H9 (cell line): ENCODE data around the gene ALOX5. TPM values are rescaled to one million over a fixed set of nuclear protein-coding genes. Genes with fewer than 3 reads are reported as not detected.

ENCODE experiments used
- DNase-seq: peaks from one replicate; pipeline ENCODE4 v3.0.0-alpha.2; 2017
- H2AFZ ChIP-seq: one replicate; pipeline ENCODE4 v1.6.1; 2013; ENCODE audit warnings: mild to moderate bottlenecking, low read length, control low read depth, moderate library complexity
- H2AK5ac ChIP-seq: 2 replicates; pipeline ENCODE4 v1.6.1; 2013; ENCODE audit warnings: low read length, control low read depth, mixed read lengths; ENCODE audit not compliant: insufficient read length
- H2BK120ac ChIP-seq: one replicate; pipeline ENCODE4 v1.6.1; 2013; ENCODE audit warnings: low read depth, mild to moderate bottlenecking, low read length, control low read depth, inconsistent platforms; ENCODE audit not compliant: poor library complexity, severe bottlenecking
- H2BK12ac ChIP-seq: 2 replicates; pipeline ENCODE4 v1.6.1; 2013; ENCODE audit warnings: low read length, control low read depth, mixed read lengths, low read depth; ENCODE audit not compliant: insufficient read length
- H2BK15ac ChIP-seq: 2 replicates; pipeline ENCODE4 v1.6.1; 2013; ENCODE audit warnings: low read depth, low read length, control low read depth
- H2BK20ac ChIP-seq: one replicate; pipeline ENCODE4 v1.6.1; 2013; ENCODE audit warnings: low read depth, mild to moderate bottlenecking, low read length, control low read depth, inconsistent platforms; ENCODE audit not compliant: poor library complexity, severe bottlenecking
- H2BK5ac ChIP-seq: 2 replicates; pipeline ENCODE4 v1.6.1; 2013; ENCODE audit warnings: low read length, control low read depth, mixed read lengths; ENCODE audit not compliant: insufficient read length
- H3K14ac ChIP-seq: 2 replicates; pipeline ENCODE4 v1.6.1; 2013; ENCODE audit warnings: low read length, control low read depth; ENCODE audit not compliant: insufficient read depth
- H3K18ac ChIP-seq: 2 replicates; pipeline ENCODE4 v1.6.1; 2013; ENCODE audit warnings: low read depth, mild to moderate bottlenecking, mixed read lengths, low read length, control low read depth; ENCODE audit not compliant: insufficient read length
- H3K23ac ChIP-seq: 2 replicates; pipeline ENCODE4 v1.6.1; 2013; ENCODE audit warnings: low read length, control low read depth, mixed read lengths, low read depth; ENCODE audit not compliant: insufficient read length
- H3K23me2 ChIP-seq: 2 replicates; pipeline ENCODE4 v1.6.1; 2013; ENCODE audit warnings: low read depth, mild to moderate bottlenecking, mixed read lengths, low read length, control low read depth; ENCODE audit not compliant: insufficient read length, poor library complexity, severe bottlenecking
- H3K27ac ChIP-seq: 2 replicates; pipeline ENCODE4 v1.5.1; 2013; ENCODE audit warnings: low read length, control low read depth, mixed read lengths, low read depth; ENCODE audit not compliant: insufficient read length
- H3K27me3 ChIP-seq: 2 replicates; pipeline ENCODE4 v1.6.1; 2013; ENCODE audit warnings: low read length, control low read depth, inconsistent platforms; ENCODE audit not compliant: insufficient read depth
- H3K4ac ChIP-seq: 2 replicates; pipeline ENCODE4 v1.6.1; 2013; ENCODE audit warnings: low read depth, mild to moderate bottlenecking, control low read depth, inconsistent platforms, low read length, moderate library complexity
- H3K4me1 ChIP-seq: 2 replicates; pipeline ENCODE4 v1.6.1; 2013; ENCODE audit warnings: low read length, control low read depth, inconsistent platforms; ENCODE audit not compliant: insufficient read depth
- H3K4me2 ChIP-seq: 2 replicates; pipeline ENCODE4 v1.6.1; 2013; ENCODE audit warnings: low read length, control low read depth, mixed read lengths; ENCODE audit not compliant: insufficient read length, insufficient read depth
- H3K56ac ChIP-seq: 2 replicates; pipeline ENCODE4 v1.6.1; 2013; ENCODE audit warnings: low read depth, mild to moderate bottlenecking, mixed read lengths, low read length, control low read depth; ENCODE audit not compliant: insufficient read length
- H3K79me1 ChIP-seq: 2 replicates; pipeline ENCODE4 v1.6.1; 2013; ENCODE audit warnings: low read depth, mild to moderate bottlenecking, moderate library complexity, low read length, control low read depth, inconsistent platforms; ENCODE audit not compliant: insufficient read depth, poor library complexity, severe bottlenecking
- H3K79me2 ChIP-seq: 2 replicates; pipeline ENCODE4 v1.6.1; 2013; ENCODE audit warnings: low read length, control low read depth, inconsistent platforms; ENCODE audit not compliant: insufficient read depth
- H3K9ac ChIP-seq: 2 replicates; pipeline ENCODE4 v1.6.1; 2013; ENCODE audit warnings: low read length, control low read depth, mixed read lengths; ENCODE audit not compliant: insufficient read length; ENCODE audit errors: extremely low read depth
- H3K9me3 ChIP-seq: one replicate; pipeline ENCODE4 v1.6.1; 2013; ENCODE audit warnings: low read depth, low read length, inconsistent platforms; ENCODE audit not compliant: control insufficient read depth
- H3T11ph ChIP-seq: one replicate; pipeline ENCODE4 v1.6.1; 2013; ENCODE audit warnings: mild to moderate bottlenecking, low read length, control low read depth, inconsistent platforms
- H4K20me1 ChIP-seq: one replicate; pipeline ENCODE4 v1.6.1; 2013; ENCODE audit not compliant: control insufficient read depth, insufficient read length, insufficient read depth
- H4K5ac ChIP-seq: 2 replicates; pipeline ENCODE4 v1.6.1; 2013; ENCODE audit warnings: low read depth, mild to moderate bottlenecking, mixed read lengths, low read length, control low read depth; ENCODE audit not compliant: insufficient read length
- H4K8ac ChIP-seq: replicated peaks from 2 replicates; pipeline ENCODE4 v1.6.1; 2013; ENCODE audit warnings: low read length, control low read depth, mixed read lengths, low read depth; ENCODE audit not compliant: insufficient read length
- H4K91ac ChIP-seq: 2 replicates; pipeline ENCODE4 v1.6.1; 2013; ENCODE audit warnings: low read depth, mild to moderate bottlenecking, moderate library complexity, mixed read lengths, low read length, control low read depth; ENCODE audit not compliant: insufficient read length
- H3K27ac Mint-ChIP-seq, 3 experiments: 2 replicates in 2 of 3; 3 replicates in 1 of 3; pipeline ENCODE4 v1.8.0; 2020 to 2021; ENCODE audit warnings: mixed read lengths in 3 of 3, mild to moderate bottlenecking in 1 of 3, moderate library complexity in 1 of 3
- H3K27me3 Mint-ChIP-seq: 2 replicates; pipeline ENCODE4 v1.8.0; 2021; ENCODE audit warnings: low read depth, mild to moderate bottlenecking, moderate library complexity, mixed read lengths
- H3K36me3 Mint-ChIP-seq, 3 experiments: 2 replicates in 2 of 3; 3 replicates in 1 of 3; pipeline ENCODE4 v1.8.0; 2020 to 2021; ENCODE audit warnings: low read depth in 3 of 3, mixed read lengths in 3 of 3; ENCODE audit not compliant: insufficient read depth in 1 of 3
- H3K4me1 Mint-ChIP-seq, 2 experiments: 2 replicates each; pipeline ENCODE4 v1.8.0; 2020; ENCODE audit warnings: mixed read lengths in 2 of 2
- H3K4me3 Mint-ChIP-seq, 2 experiments: 2 replicates in 1 of 2; 3 replicates in 1 of 2; pipeline ENCODE4 v1.8.0; 2020 to 2021; ENCODE audit warnings: mild to moderate bottlenecking in 2 of 2, mixed read lengths in 2 of 2, moderate library complexity in 1 of 2
- H3K9me3 Mint-ChIP-seq, 2 experiments: 2 replicates in 1 of 2; 3 replicates in 1 of 2; pipeline ENCODE4 v1.8.0; 2020; ENCODE audit warnings: mild to moderate bottlenecking in 2 of 2, mixed read lengths in 2 of 2, moderate library complexity in 1 of 2
- WGBS: extraction: QIAGEN DNeasy Blood & Tissue Kit; methylation state at CpG from one replicate; pipeline ENCODE4 v1.1.7; 2013; ENCODE audit warnings: missing lambda C conversion rate, low lambda C conversion rate, mixed read lengths; ENCODE audit not compliant: insufficient read length; ENCODE audit errors: extremely low coverage; 5-methylcytosine and 5-hydroxymethylcytosine counted together
- total RNA-seq: library from RNA; stranded (reverse); gene quantifications from 2 replicates; pipeline ENCODE4 v1.2.1, GENCODE V29; 2021
- TF ChIP-seq, protein P1 (sequence below): fragments of 200-600 bp; sonication (generic); conservative IDR thresholded peaks from 3 replicates; pipeline ENCODE4 v1.8.0; 2021; ENCODE audit warnings: antibody characterized with exemption, mild to moderate bottlenecking

The ALOX5 gene
- total RNA-seq, 1 experiment from 2014 or later: 3.7 TPM

DNA sequence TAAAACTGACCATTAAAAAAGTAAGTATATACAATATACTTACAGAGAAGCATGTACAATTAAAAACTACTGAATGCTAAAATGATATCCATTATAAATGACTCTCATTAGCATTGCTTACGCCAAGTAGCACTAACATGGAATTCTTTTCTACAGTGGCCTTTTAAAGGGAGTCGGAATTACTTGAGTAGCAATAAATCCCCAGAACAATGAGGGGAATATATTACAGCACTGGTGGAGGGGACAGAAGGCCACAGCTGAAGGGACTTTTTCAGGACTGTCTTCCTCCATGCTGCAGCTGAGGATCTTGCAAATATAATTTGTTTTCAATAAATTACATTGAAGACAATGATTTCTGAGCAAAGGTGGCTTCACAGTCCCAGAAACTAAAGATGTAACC lies 97.0 kb downstream of the ALOX5 start:
- Histone ChIP-seq H3T11ph (no peak overlapping the region), H3K9me3 (no peaks in the 10 kb centered on the region), H3K9ac (no peak overlapping the region), H3K23me2 (no peaks in the 10 kb centered on the region), H2BK20ac (no peak overlapping the region), H3K27me3 (no peaks in the 10 kb centered on the region), H4K5ac (no peak overlapping the region), H2BK5ac (no peak overlapping the region), H3K56ac (no peak overlapping the region), H4K91ac (no peak overlapping the region), H2AFZ (no peak overlapping the region), H4K20me1 (no peaks in the 10 kb centered on the region), H3K18ac (no peak overlapping the region), H3K79me1 (no peaks in the 10 kb centered on the region), H3K4ac (no peak overlapping the region), H2BK12ac (no peak overlapping the region), H3K23ac (no peak overlapping the region), H4K8ac (no peak overlapping the region), H3K4me2 (no peak overlapping the region), H2BK120ac (no peak overlapping the region), H2BK15ac (no peak overlapping the region), H3K14ac (no peak overlapping the region), H3K79me2 (no peaks in the 10 kb centered on the region), H2AK5ac (no peak overlapping the region), H3K27ac (no peak overlapping the region), H3K4me1 (no peaks in the 10 kb centered on the region; the same call in 1 of the 2 replicates)
- Mint-ChIP-seq H3K36me3 (no peaks in the 10 kb centered on the region), H3K9me3 (no peaks in the 10 kb centered on the region; a peak in 1 of 5 replicates), H3K27ac (no peak overlapping the region), H3K4me1 (peaks cover 23 to 26% of the 10 kb centered on the region in 2 experiments), H3K27me3 (no peaks in the 10 kb centered on the region; the same call in 1 of the 2 replicates), H3K4me3 (no peak overlapping the region)
- TF ChIP-seq, protein P1, sequence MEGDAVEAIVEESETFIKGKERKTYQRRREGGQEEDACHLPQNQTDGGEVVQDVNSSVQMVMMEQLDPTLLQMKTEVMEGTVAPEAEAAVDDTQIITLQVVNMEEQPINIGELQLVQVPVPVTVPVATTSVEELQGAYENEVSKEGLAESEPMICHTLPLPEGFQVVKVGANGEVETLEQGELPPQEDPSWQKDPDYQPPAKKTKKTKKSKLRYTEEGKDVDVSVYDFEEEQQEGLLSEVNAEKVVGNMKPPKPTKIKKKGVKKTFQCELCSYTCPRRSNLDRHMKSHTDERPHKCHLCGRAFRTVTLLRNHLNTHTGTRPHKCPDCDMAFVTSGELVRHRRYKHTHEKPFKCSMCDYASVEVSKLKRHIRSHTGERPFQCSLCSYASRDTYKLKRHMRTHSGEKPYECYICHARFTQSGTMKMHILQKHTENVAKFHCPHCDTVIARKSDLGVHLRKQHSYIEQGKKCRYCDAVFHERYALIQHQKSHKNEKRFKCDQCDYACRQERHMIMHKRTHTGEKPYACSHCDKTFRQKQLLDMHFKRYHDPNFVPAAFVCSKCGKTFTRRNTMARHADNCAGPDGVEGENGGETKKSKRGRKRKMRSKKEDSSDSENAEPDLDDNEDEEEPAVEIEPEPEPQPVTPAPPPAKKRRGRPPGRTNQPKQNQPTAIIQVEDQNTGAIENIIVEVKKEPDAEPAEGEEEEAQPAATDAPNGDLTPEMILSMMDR: no peak
- no CpG with 5 or more reads among the region's 2 CpGs for WGBS
- no peak for DNase-seq
